A549 (cell line): Measurements from ENCODE around the gene KCNQ1. TPM values are rescaled to one million over a fixed set of nuclear protein-coding genes. Genes with fewer than 3 reads are reported as not detected.

Experiments used
- ATAC-seq, 2 experiments: fragments of 200-7000 bp in 1 of 2; fragments of >200 bp in 1 of 2; cut with Nextera tagmentation in 1 of 2; cut with Tn5 transposase in 1 of 2; 3 replicates each; pipeline versions ENCODE4 v1.8.0 to v1.9.1; 2018 to 2020; ENCODE audit warnings: mild to moderate bottlenecking in 1 of 2, moderate library complexity in 1 of 2
- CTCF ChIA-PET: fragments of 300-600 bp; sonication (Branson Sonifier 250); formaldehyde crosslinking; extraction: SDS; loops from one replicate; lab custom pipeline; 2021; ENCODE audit warnings: antibody characterized with exemption, inconsistent platforms; lab: Yijun Ruan, JAX
- POLR2A ChIA-PET: fragments of 350-600 bp; formaldehyde crosslinking; extraction: SDS; loops from one replicate; lab custom pipeline; 2021; ENCODE audit warnings: antibody characterized with exemption, inconsistent platforms; lab: Yijun Ruan, JAX
- DNase-seq, 2 experiments: peaks; one replicate each; pipeline versions ENCODE4 v3.0.0 to v3.0.0-alpha.2; 2011 to 2016; ENCODE audit warnings: low read depth in 1 of 2, low spot score in 1 of 2
- FAIRE-seq: peaks from 2 replicates; lab custom pipeline; 2011; peaks lifted over from hg19 to GRCh38; lab: Jason Lieb, UNC
- H3K27ac ChIP-seq, 2 experiments: fragments of >200 bp; sonication (Bioruptor Twin); formaldehyde crosslinking; 3 replicates each; pipeline ENCODE4 v1.5.1; 2016 to 2017
- H3K4me1 ChIP-seq: fragments of >200 bp; sonication (Bioruptor Twin); formaldehyde crosslinking; 3 replicates; pipeline ENCODE4 v1.6.1; 2016
- H3K4me2 ChIP-seq: fragments of >200 bp; sonication (Bioruptor Twin); formaldehyde crosslinking; 3 replicates; pipeline ENCODE4 v1.6.1; 2016
- H3K4me3 ChIP-seq: fragments of >200 bp; sonication (Bioruptor Twin); formaldehyde crosslinking; 3 replicates; pipeline ENCODE4 v1.5.1; 2016
- H3K9me3 ChIP-seq: fragments of >200 bp; sonication (Bioruptor Twin); formaldehyde crosslinking; 3 replicates; pipeline ENCODE4 v1.6.1; 2016
- ATOH8 ChIP-seq: fragments of 250-450 bp; sonication (Bioruptor Pico); IDR thresholded peaks from 2 replicates; pipeline ENCODE4 v1.5.0; 2020; ENCODE audit warnings: low read depth, mild to moderate bottlenecking, moderate library complexity
- BCL3 ChIP-seq: fragments of >200 bp; sonication (Bioruptor Twin); formaldehyde crosslinking; IDR thresholded peaks from 3 replicates; pipeline ENCODE4 v1.6.1; 2016
- BHLHE40 ChIP-seq: IDR thresholded peaks from 2 replicates; pipeline ENCODE4 v1.6.1; 2012; ENCODE audit warnings: low read depth, low read length, inconsistent platforms
- CHD4 ChIP-seq: fragments of 200-600 bp; sonication (generic); IDR thresholded peaks from 2 replicates; pipeline ENCODE4 v1.6.1; 2016; ENCODE audit warnings: antibody characterized with exemption, mild to moderate bottlenecking, borderline replicate concordance
- CTCF ChIP-seq: fragments of >200 bp; sonication (Bioruptor Twin); formaldehyde crosslinking; IDR thresholded peaks from 3 replicates; pipeline ENCODE4 v1.5.1; 2016
- E2F6 ChIP-seq: IDR thresholded peaks from 2 replicates; pipeline ENCODE4 v1.6.1; 2012; ENCODE audit warnings: low read depth, borderline replicate concordance
- EHF ChIP-seq: fragments of 250-450 bp; sonication (Bioruptor Pico); IDR thresholded peaks from 2 replicates; pipeline ENCODE4 v1.5.0; 2020; ENCODE audit warnings: mild to moderate bottlenecking
- EP300 ChIP-seq, 2 experiments: fragments of >200 bp; sonication (Bioruptor Twin); formaldehyde crosslinking; IDR thresholded peaks; 2 replicates in 1 of 2; 3 replicates in 1 of 2; pipeline ENCODE4 v1.6.1; 2016 to 2017
- HES2 ChIP-seq: fragments of >200 bp; sonication (Bioruptor Twin); formaldehyde crosslinking; IDR thresholded peaks from 2 replicates; pipeline ENCODE4 v1.6.1; 2016
- HMGXB4 ChIP-seq: fragments of 250-450 bp; sonication (Bioruptor Pico); IDR thresholded peaks from 2 replicates; pipeline ENCODE4 v1.5.0; 2021; ENCODE audit warnings: mild to moderate bottlenecking, moderate library complexity, borderline replicate concordance
- HOXB5 ChIP-seq: fragments of 250-450 bp; sonication (Bioruptor Pico); IDR thresholded peaks from 2 replicates; pipeline ENCODE4 v1.5.0; 2020; ENCODE audit warnings: mild to moderate bottlenecking, moderate library complexity
- MAFK ChIP-seq: fragments of 450-650 bp; IDR thresholded peaks from 2 replicates; pipeline ENCODE4 v1.6.1; 2014; ENCODE audit not compliant: partially characterized antibody
- MAZ ChIP-seq: fragments of 150-350 bp; IDR thresholded peaks from 2 replicates; pipeline ENCODE4 v1.6.1; 2014; ENCODE audit warnings: antibody characterized with exemption, low read depth, low read length, borderline replicate concordance
- PBX3 ChIP-seq: IDR thresholded peaks from 2 replicates; pipeline ENCODE4 v1.6.1; 2012
- ZC3H11A ChIP-seq: fragments of 450-650 bp; IDR thresholded peaks from 2 replicates; pipeline ENCODE4 v1.6.1; 2014; ENCODE audit warnings: antibody characterized with exemption, mild to moderate bottlenecking
- ZFP36 ChIP-seq: fragments of 450-650 bp; IDR thresholded peaks from 2 replicates; pipeline ENCODE4 v1.6.1; 2014; ENCODE audit warnings: borderline replicate concordance; ENCODE audit not compliant: partially characterized antibody
- WGBS: methylation state at CpG from one replicate; pipeline ENCODE4 v1.1.6; 2017; ENCODE audit errors: missing lambda C conversion rate; 5-methylcytosine and 5-hydroxymethylcytosine counted together
- polyA plus RNA-seq, 4 experiments: library from polyadenylated mRNA; depleted of rRNA in 3 of 4; stranded (reverse); fragments of >200 nt; fragmentation: RNase III in 1 of 4; extraction: RNeasy Plus Mini Kit Qiagen cat#74134 plus additional on column Dnase treatment in 1 of 4; gene quantifications; 2 replicates in 3 of 4; 3 replicates in 1 of 4; pipeline ENCODE4 v1.2.3, GENCODE V29; 2011 to 2017

Gene KCNQ1
- polyA plus RNA-seq, 2 of the 4 experiments (the other 2 are of a cell fraction): 0.14 to 0.17 TPM

- TF ChIP-seq MAZ: no peak
- TF ChIP-seq, all 56 proteins: peak for 0
Observed at GRCh38 chr11:2732261-2732939, 287.6 kb downstream of the KCNQ1 start (continued).

GRCh38 chr11:2732940-2733628, 288.3 kb downstream of the KCNQ1 start:
- FAIRE-seq (no peak), ATAC-seq (no peak), DNase-seq (no peak)
- Histone ChIP-seq H3K4me3 (no peak overlapping the region), H3K4me1 (no peaks in the 10 kb centered on the region), H3K9me3 (no peaks in the 10 kb centered on the region), H3K4me2 (no peak overlapping the region), H3K27ac (no peak overlapping the region)
- TF ChIP-seq ATOH8 (CRISPR knock-in tag) (no peak), BCL3 (no peak), CHD4 (no peak), BHLHE40 (no peak), E2F6 (no peak), ZFP36 (no peak), CTCF (no peak), MAFK (no peak), ZC3H11A (no peak), HES2 (no peak), EHF (CRISPR knock-in tag) (no peak), PBX3 (no peak), EP300 (IDR thresholded peaks at IDR 0.05) (no peak), HMGXB4 (no peak), HOXB5 (CRISPR knock-in tag) (no peak)
- 71% methylated on average over 8 of the region's 12 CpGs for WGBS
- ChIA-PET POLR2A (no interaction called here), CTCF (interaction anchor here (0.9 kb wide), 1 partner anchor 94 kb away, joined by 3 read pairs; no protein-coding TSS in a partner anchor)
